CD14-positive monocyte (primary cell): ENCODE data around the gene INSR. TPM values are rescaled to one million over a fixed set of nuclear protein-coding genes. Genes with fewer than 3 reads are reported as not detected.
A peak's percentile ranks its signal among the peaks of the same experiment; 100 is the strongest.

Experiments
- DNase-seq, 3 donors: peaks; one replicate each; pipeline ENCODE4 v3.0.0-alpha.2; 2011 to 2022
- H2AFZ ChIP-seq: 2 replicates; pipeline ENCODE4 v1.6.0; 2012; ENCODE audit warnings: mild to moderate bottlenecking, low read depth, low read length, inconsistent platforms; ENCODE audit not compliant: insufficient read depth, poor library complexity, severe bottlenecking
- H3K27ac ChIP-seq, 2 donors: 1 replicate in 1 of 2; 2 replicates in 1 of 2; pipeline ENCODE4 v1.5.1; 2012 to 2013; ENCODE audit warnings: low read length in 2 of 2, control low read depth in 1 of 2, inconsistent platforms in 1 of 2, low read depth in 1 of 2, mild to moderate bottlenecking in 1 of 2
- H3K27me3 ChIP-seq, 2 donors: one replicate each; pipeline versions ENCODE4 v1.6.0 to v1.6.1; 2011 to 2013; ENCODE audit warnings: low read length in 2 of 2; ENCODE audit not compliant: control insufficient read depth in 2 of 2, insufficient read depth in 2 of 2
- H3K36me3 ChIP-seq, 2 donors: replicated peaks in 1 of 2; 1 replicate in 1 of 2; 2 replicates in 1 of 2; pipeline versions ENCODE4 v1.5.1 to v1.6.1; 2012 to 2013; ENCODE audit warnings: low read length in 2 of 2, control low read depth in 1 of 2, inconsistent platforms in 1 of 2, mild to moderate bottlenecking in 1 of 2; ENCODE audit not compliant: insufficient read depth in 2 of 2, control insufficient read depth in 1 of 2
- H3K4me1 ChIP-seq, 2 donors: 1 replicate in 1 of 2; 2 replicates in 1 of 2; pipeline versions ENCODE4 v1.5.1 to v1.6.1; 2012 to 2013; ENCODE audit warnings: low read length in 2 of 2, control low read depth in 1 of 2, inconsistent platforms in 1 of 2, mild to moderate bottlenecking in 1 of 2, moderate library complexity in 1 of 2; ENCODE audit not compliant: insufficient read depth in 2 of 2, control insufficient read depth in 1 of 2
- H3K4me2 ChIP-seq: replicated peaks from 2 replicates; pipeline ENCODE3; 2012; ENCODE audit warnings: low read length, moderate library complexity, mild to moderate bottlenecking; ENCODE audit not compliant: poor library complexity, severe bottlenecking; ENCODE audit errors: extremely low read depth
- H3K4me3 ChIP-seq, 3 experiments: fragments of 200-600 bp in 1 of 3; sonication (generic) in 1 of 3; replicated peaks in 1 of 3; 1 replicate in 2 of 3; 2 replicates in 1 of 3; pipeline ENCODE4 v1.5.1; 2011 to 2013; ENCODE audit warnings: low read length in 3 of 3, mild to moderate bottlenecking in 3 of 3, control low read depth in 2 of 3, low read depth in 2 of 3, inconsistent platforms in 1 of 3, moderate library complexity in 1 of 3
- H3K79me2 ChIP-seq: 2 replicates; pipeline ENCODE4 v1.6.0; 2012; ENCODE audit warnings: mild to moderate bottlenecking, control low read depth, inconsistent platforms, low read length, moderate library complexity; ENCODE audit not compliant: insufficient read depth
- H3K9ac ChIP-seq: 2 replicates; pipeline ENCODE4 v1.6.0; 2017; ENCODE audit warnings: low read length, mild to moderate bottlenecking; ENCODE audit not compliant: insufficient read depth, poor library complexity, severe bottlenecking
- H3K9me3 ChIP-seq, 2 donors: replicated peaks in 1 of 2; 1 replicate in 1 of 2; 2 replicates in 1 of 2; pipeline versions ENCODE4 v1.5.1 to v1.6.1; 2012 to 2013; ENCODE audit warnings: low read length in 2 of 2, control low read depth in 1 of 2; ENCODE audit not compliant: control insufficient read depth in 1 of 2, insufficient read depth in 1 of 2
- H4K20me1 ChIP-seq: 2 replicates; pipeline ENCODE4 v1.6.0; 2012; ENCODE audit warnings: mild to moderate bottlenecking, low read length, control low read depth, moderate library complexity; ENCODE audit not compliant: insufficient read depth
- H3K27ac Mint-ChIP-seq, 7 donors: one replicate each; pipeline ENCODE4 v1.8.0; 2020; ENCODE audit warnings: mild to moderate bottlenecking in 7 of 7, mixed read lengths in 7 of 7, moderate library complexity in 6 of 7, inconsistent platforms in 2 of 7
- H3K27me3 Mint-ChIP-seq, 3 donors: one replicate each; pipeline ENCODE4 v1.8.0; 2021 to 2022; ENCODE audit warnings: low read depth in 3 of 3, mild to moderate bottlenecking in 3 of 3, mixed read lengths in 3 of 3, moderate library complexity in 3 of 3, inconsistent platforms in 1 of 3
- H3K36me3 Mint-ChIP-seq, 2 donors: one replicate each; pipeline ENCODE4 v1.8.0; 2020; ENCODE audit warnings: mixed read lengths in 2 of 2, inconsistent platforms in 1 of 2, mild to moderate bottlenecking in 1 of 2
- H3K4me1 Mint-ChIP-seq: one replicate; pipeline ENCODE4 v1.8.0; 2020; ENCODE audit warnings: mild to moderate bottlenecking, mixed read lengths
- H3K4me3 Mint-ChIP-seq, 2 donors: one replicate each; pipeline ENCODE4 v1.8.0; 2020; ENCODE audit warnings: mild to moderate bottlenecking in 2 of 2, mixed read lengths in 2 of 2, moderate library complexity in 1 of 2
- H3K9me3 Mint-ChIP-seq, 7 donors: one replicate each; pipeline ENCODE4 v1.8.0; 2020 to 2022; ENCODE audit warnings: mixed read lengths in 7 of 7, mild to moderate bottlenecking in 6 of 7, moderate library complexity in 6 of 7, inconsistent platforms in 2 of 7
- WGBS: methylation state at CpG from one replicate; pipeline ENCODE4 v1.1.5; 2013; ENCODE audit warnings: missing lambda C conversion rate; ENCODE audit not compliant: insufficient coverage; 5-methylcytosine and 5-hydroxymethylcytosine counted together
- intact Hi-C, 2 donors: fragments of 100-400 bp; cut with micrococcal nuclease; formaldehyde crosslinking; loops; one replicate each; pipeline versions ENCODE4 v1.15.0 to v1.15.1; 2023
- polyA plus RNA-seq, 3 donors: library from polyadenylated mRNA; depleted of rRNA in 1 of 3; unstranded in 2 of 3; stranded (reverse) in 1 of 3; fragments of 300-500 nt in 2 of 3; fragments of >200 nt in 1 of 3; fragmentation: Illumina TruSeq in 2 of 3; gene quantifications; 1 replicate in 2 of 3; 2 replicates in 1 of 3; pipeline ENCODE4 v1.2.3, GENCODE V29; 2012 to 2021
- TF ChIP-seq, protein P1 (sequence below): fragments of 200-600 bp; IDR thresholded peaks from one replicate; pipeline ENCODE4 v1.8.0; 2022; ENCODE audit warnings: antibody characterized with exemption, mild to moderate bottlenecking

INSR gene
- polyA plus RNA-seq, 3 donors: 2.9 to 12.4 (median 3.4) TPM

GRCh38 chr19:7268705-7269098 lies 25.5 kb downstream of the INSR start:
- peak overlapping the region; percentile 13 to 73 for H3K27ac ChIP-seq
- peak overlapping the region; percentile 58 for H3K4me2 ChIP-seq
- Mint-ChIP-seq H3K27ac (peak overlapping the region; percentile 76 to 92 (median 89)), H3K9me3 (peaks cover 0 to 5% (median 0%) of the 10 kb centered on the region in 7 donors), H3K27me3 (peaks cover 0 to 2% (median 0%) of the 10 kb centered on the region in 3 donors), H3K4me1 (peaks cover 74% of the 10 kb centered on the region), H3K36me3 (peaks cover 17 to 26% of the 10 kb centered on the region in 2 donors), H3K4me3 (peak overlapping the region in 1 of 2 donors; percentile 14)
- peaks cover 66 to 90% of the 10 kb centered on the region in 2 donors for H3K4me1 ChIP-seq
- intact Hi-C loops: no loop called here
- peak overlapping the region in 1 of 3 experiments; percentile 53 for H3K4me3 ChIP-seq
- 70% methylated on average over 2 of the region's 5 CpGs for WGBS
- TF ChIP-seq, protein P1, sequence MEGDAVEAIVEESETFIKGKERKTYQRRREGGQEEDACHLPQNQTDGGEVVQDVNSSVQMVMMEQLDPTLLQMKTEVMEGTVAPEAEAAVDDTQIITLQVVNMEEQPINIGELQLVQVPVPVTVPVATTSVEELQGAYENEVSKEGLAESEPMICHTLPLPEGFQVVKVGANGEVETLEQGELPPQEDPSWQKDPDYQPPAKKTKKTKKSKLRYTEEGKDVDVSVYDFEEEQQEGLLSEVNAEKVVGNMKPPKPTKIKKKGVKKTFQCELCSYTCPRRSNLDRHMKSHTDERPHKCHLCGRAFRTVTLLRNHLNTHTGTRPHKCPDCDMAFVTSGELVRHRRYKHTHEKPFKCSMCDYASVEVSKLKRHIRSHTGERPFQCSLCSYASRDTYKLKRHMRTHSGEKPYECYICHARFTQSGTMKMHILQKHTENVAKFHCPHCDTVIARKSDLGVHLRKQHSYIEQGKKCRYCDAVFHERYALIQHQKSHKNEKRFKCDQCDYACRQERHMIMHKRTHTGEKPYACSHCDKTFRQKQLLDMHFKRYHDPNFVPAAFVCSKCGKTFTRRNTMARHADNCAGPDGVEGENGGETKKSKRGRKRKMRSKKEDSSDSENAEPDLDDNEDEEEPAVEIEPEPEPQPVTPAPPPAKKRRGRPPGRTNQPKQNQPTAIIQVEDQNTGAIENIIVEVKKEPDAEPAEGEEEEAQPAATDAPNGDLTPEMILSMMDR: no peak
- H3K79me2 ChIP-seq: peaks cover 75% of the 10 kb centered on the region
- H2AFZ ChIP-seq: no peak overlapping the region
- no peak for DNase-seq
- no peaks in the 10 kb centered on the region for H3K9me3 ChIP-seq
- no peak overlapping the region for H3K9ac ChIP-seq
- no peaks in the 10 kb centered on the region for H4K20me1 ChIP-seq
- peaks cover 6 to 11% of the 10 kb centered on the region in 2 donors for H3K36me3 ChIP-seq
- no peaks in the 10 kb centered on the region for H3K27me3 ChIP-seq

GRCh38 chr19:7267792-7268704 lies 26.2 kb downstream of the INSR start:
- peaks cover 69% of the 10 kb centered on the region for H3K4me1 Mint-ChIP-seq
- WGBS: 58% methylated on average over 10 of the region's 22 CpGs
- peaks cover 59 to 84% of the 10 kb centered on the region in 2 donors for H3K4me1 ChIP-seq
- intact Hi-C loops: no loop called here
- peaks cover 6 to 11% of the 10 kb centered on the region in 2 donors for H3K36me3 ChIP-seq
- TF ChIP-seq, protein P1: no peak
- peak; percentile 71 to 87 (median 84) for DNase-seq
- no peaks in the 10 kb centered on the region for H3K27me3 ChIP-seq
- no peak overlapping the region for H3K9ac ChIP-seq
- H3K9me3 Mint-ChIP-seq: peaks cover 0 to 5% (median 0%) of the 10 kb centered on the region in 7 donors
- H3K4me2 ChIP-seq: peak overlapping the region; percentile 58
- no peak overlapping the region for H2AFZ ChIP-seq
- H3K36me3 Mint-ChIP-seq: peaks cover 17 to 33% of the 10 kb centered on the region in 2 donors
- H3K4me3 ChIP-seq: peak overlapping the region in 1 of 3 experiments; percentile 53
- peak overlapping the region; percentile 76 to 92 (median 89) for H3K27ac Mint-ChIP-seq
- peaks cover 81% of the 10 kb centered on the region for H3K79me2 ChIP-seq
- H3K27ac ChIP-seq: peak overlapping the region in 1 of 2 donors; percentile 73
- no peaks in the 10 kb centered on the region for H3K9me3 ChIP-seq
- H4K20me1 ChIP-seq: no peaks in the 10 kb centered on the region
- H3K27me3 Mint-ChIP-seq: peaks cover 0 to 2% (median 0%) of the 10 kb centered on the region in 3 donors
- H3K4me3 Mint-ChIP-seq: peak overlapping the region; percentile 38 to 77
